HCT116 (cell line): ENCODE results near the gene MAP3K3. TPM values are rescaled to one million over a fixed set of nuclear protein-coding genes. Genes with fewer than 3 reads are reported as not detected.

Source experiments
- ATAC-seq: fragments of 200-7000 bp; cut with Tn5 transposase; 2 replicates; pipeline ENCODE4 v1.9.1; 2020; ENCODE audit warnings: mild to moderate bottlenecking, moderate library complexity
- BruUV-seq: library from RNA; stranded (reverse); fragments of 400-500 nt; replicated peaks from 2 replicates; lab custom pipeline; 2021; lab: Mats Ljungman, UMichigan
- CTCF ChIA-PET: fragments of 300-600 bp; sonication (Branson Sonifier 250); formaldehyde crosslinking; loops from one replicate; lab custom pipeline; 2021; ENCODE audit warnings: antibody characterized with exemption; lab: Charles Lee
- POLR2A ChIA-PET: fragments of 300-600, 350-600 bp; sonication (Branson Sonifier 250); formaldehyde crosslinking; loops from one replicate; lab custom pipeline; 2021; ENCODE audit warnings: antibody characterized with exemption; lab: Charles Lee
- RAD21 ChIA-PET, 2 experiments: fragments of 300-600 bp; sonication (Branson Sonifier 250); formaldehyde crosslinking; loops; one replicate each; lab custom pipeline; 2023; ENCODE audit warnings: low total read pairs in 2 of 2; ENCODE audit not compliant: uncharacterized antibody in 2 of 2, unreplicated experiment in 2 of 2, low non-redundant PET in 1 of 2; lab: Charles Lee
- DNase-seq: peaks from one replicate; pipeline ENCODE4 v3.0.0-alpha.2; 2010; ENCODE audit warnings: low read depth, low spot score
- H2AFZ ChIP-seq: fragments of 200-600 bp; shearing (Covaris generic), sonication (generic); 2 replicates; pipeline ENCODE4 v1.6.1; 2017; ENCODE audit warnings: low read depth, mixed run types, mixed read lengths, antibody characterized with exemption, low read length; ENCODE audit not compliant: poor library complexity, severe bottlenecking
- H3K27ac ChIP-seq: 2 replicates; pipeline ENCODE4 v1.5.1; 2012; ENCODE audit warnings: low read depth, low read length
- H3K27me3 ChIP-seq: fragments of 200-600 bp; sonication (generic); 2 replicates; pipeline ENCODE4 v1.6.1; 2016; ENCODE audit warnings: mixed run types, low read length, mixed read lengths; ENCODE audit not compliant: insufficient read depth
- H3K36me3 ChIP-seq, 2 experiments: fragments of 200-500 bp in 1 of 2; fragments of 200-600 bp in 1 of 2; sonication (Bioruptor generic) in 1 of 2; sonication (generic) in 1 of 2; 2 replicates each; pipeline versions ENCODE4 v1.5.1 to v1.6.1; 2014 to 2016; ENCODE audit warnings: low read length in 2 of 2, inconsistent platforms in 1 of 2, mixed read lengths in 1 of 2, mixed run types in 1 of 2; ENCODE audit not compliant: insufficient read depth in 2 of 2, control insufficient read depth in 1 of 2
- H3K4me1 ChIP-seq, 2 experiments: fragments of 200-600 bp in 1 of 2; sonication (generic) in 1 of 2; 2 replicates each; pipeline versions ENCODE4 v1.5.1 to v1.6.1; 2012 to 2017; ENCODE audit warnings: low read length in 2 of 2, inconsistent platforms in 1 of 2, mild to moderate bottlenecking in 1 of 2, mixed read lengths in 1 of 2, mixed run types in 1 of 2, moderate library complexity in 1 of 2; ENCODE audit not compliant: insufficient read depth in 2 of 2, control insufficient read depth in 1 of 2
- H3K4me2 ChIP-seq: fragments of 200-600 bp; sonication (generic); 2 replicates; pipeline ENCODE4 v1.6.1; 2017; ENCODE audit warnings: mixed run types, low read length, mixed read lengths
- H3K4me3 ChIP-seq, 2 experiments: fragments of 200-600 bp in 1 of 2; sonication (generic) in 1 of 2; replicated peaks in 1 of 2; 2 replicates each; pipeline ENCODE4 v1.5.1; 2011 to 2016; ENCODE audit warnings: low read length in 2 of 2, control low read depth in 1 of 2, low read depth in 1 of 2, mild to moderate bottlenecking in 1 of 2, mixed read lengths in 1 of 2, mixed run types in 1 of 2
- H3K79me2 ChIP-seq: fragments of 200-600 bp; sonication (generic); 2 replicates; pipeline ENCODE4 v1.6.1; 2017; ENCODE audit warnings: mild to moderate bottlenecking, mixed run types, low read length, moderate library complexity, mixed read lengths; ENCODE audit not compliant: insufficient read depth
- H3K9ac ChIP-seq: fragments of 200-600 bp; sonication (generic); 2 replicates; pipeline ENCODE4 v1.6.1; 2016; ENCODE audit warnings: low read length, mixed read lengths
- H3K9me2 ChIP-seq: fragments of 200-600 bp; sonication (generic), shearing (Covaris generic); 2 replicates; pipeline ENCODE4 v1.6.1; 2017; ENCODE audit warnings: mixed run types, mild to moderate bottlenecking, moderate library complexity; ENCODE audit not compliant: insufficient read depth
- H3K9me3 ChIP-seq, 2 experiments: fragments of 200-500 bp in 1 of 2; fragments of 200-600 bp in 1 of 2; sonication (Bioruptor generic) in 1 of 2; sonication (generic) in 1 of 2; 2 replicates each; pipeline ENCODE4 v1.6.1; 2014 to 2017; ENCODE audit warnings: low read length in 2 of 2, mixed read lengths in 2 of 2, inconsistent platforms in 1 of 2, low read depth in 1 of 2, mild to moderate bottlenecking in 1 of 2, mixed run types in 1 of 2, moderate library complexity in 1 of 2; ENCODE audit not compliant: control insufficient read depth in 1 of 2, insufficient read depth in 1 of 2
- H4K20me1 ChIP-seq: fragments of 200-600 bp; sonication (generic), shearing (Covaris generic); 2 replicates; pipeline ENCODE4 v1.6.1; 2017; ENCODE audit warnings: mixed run types, mild to moderate bottlenecking, moderate library complexity; ENCODE audit not compliant: insufficient read depth
- ATF3 ChIP-seq: IDR thresholded peaks from 2 replicates; pipeline ENCODE4 v1.6.1; 2012
- CTCF ChIP-seq, 3 experiments: fragments of 200-600 bp in 1 of 3; sonication (generic) in 1 of 3; IDR thresholded peaks in 2 of 3; conservative IDR thresholded peaks in 1 of 3; 2 replicates each; pipeline ENCODE4 v1.5.1; 2012 to 2017; ENCODE audit warnings: low read depth in 2 of 3, low read length in 2 of 3, antibody characterized with exemption in 1 of 3, borderline replicate concordance in 1 of 3, control low read depth in 1 of 3, mild to moderate bottlenecking in 1 of 3, mixed read lengths in 1 of 3, mixed run types in 1 of 3, moderate library complexity in 1 of 3; ENCODE audit not compliant: insufficient read depth in 1 of 3
- ELF1 ChIP-seq: IDR thresholded peaks from 2 replicates; pipeline ENCODE4 v1.6.1; 2012; ENCODE audit warnings: low read depth, borderline replicate concordance
- EZH2 ChIP-seq: fragments of 200-600 bp; sonication (generic); IDR thresholded peaks from 2 replicates; pipeline ENCODE4 v1.6.1; 2017; ENCODE audit warnings: antibody characterized with exemption, mixed run types
- EZH2phosphoT487 ChIP-seq: fragments of 200-600 bp; IDR thresholded peaks from 2 replicates; pipeline ENCODE4 v1.6.1; 2018; ENCODE audit warnings: antibody characterized with exemption, borderline replicate concordance
- JUND ChIP-seq: IDR thresholded peaks from 2 replicates; pipeline ENCODE4 v1.6.1; 2012
- MAX ChIP-seq: IDR thresholded peaks from 2 replicates; pipeline ENCODE4 v1.6.1; 2012
- POLR2A ChIP-seq: IDR thresholded peaks from 2 replicates; pipeline ENCODE4 v1.7.0; 2011; ENCODE audit warnings: borderline replicate concordance; ENCODE audit not compliant: insufficient read depth, insufficient read length; ENCODE audit errors: extremely low read depth
- RAD21 ChIP-seq: IDR thresholded peaks from 2 replicates; pipeline ENCODE4 v1.6.1; 2012; ENCODE audit warnings: low read depth, mild to moderate bottlenecking
- REST ChIP-seq: IDR thresholded peaks from 2 replicates; pipeline ENCODE4 v1.6.1; 2012; ENCODE audit warnings: low read depth
- SIN3A ChIP-seq: IDR thresholded peaks from 2 replicates; pipeline ENCODE4 v1.6.1; 2012; ENCODE audit warnings: low read depth
- SP1 ChIP-seq: IDR thresholded peaks from 2 replicates; pipeline ENCODE4 v1.6.1; 2012; ENCODE audit warnings: low read depth
- YY1 ChIP-seq: IDR thresholded peaks from 2 replicates; pipeline ENCODE4 v1.6.1; 2011; ENCODE audit warnings: low read length, low read depth, moderate library complexity, mild to moderate bottlenecking; ENCODE audit not compliant: insufficient replicate concordance; ENCODE audit errors: extremely low read depth
- ZFX ChIP-seq: fragments of 450-650 bp; IDR thresholded peaks from 2 replicates; pipeline ENCODE4 v1.6.1; 2017
- intact Hi-C: fragments of 100-400 bp; cut with micrococcal nuclease; formaldehyde crosslinking; loops from 2 replicates; pipeline ENCODE4 v1.10.0; 2022
- total RNA-seq: library from RNA; stranded (reverse); gene quantifications from one replicate; pipeline ENCODE4 v1.2.1, GENCODE V29; 2021; ENCODE audit not compliant: unreplicated experiment

Gene MAP3K3
- total RNA-seq, 1 experiment from 2014 or later, result 18.5 TPM

- POLR2A ChIA-PET, result no interaction called here
- CTCF ChIA-PET, result interaction anchor here (1.6 kb wide), 1 partner anchor 33 kb away, joined by 4 read pairs; no protein-coding TSS in a partner anchor
- no peak overlapping the region for H3K9ac ChIP-seq
- RAD21 ChIA-PET, result no interaction called here
- H3K4me2 ChIP-seq, result no peak overlapping the region
- ATAC-seq (no peak), DNase-seq (no peak)
- H3K9me2 ChIP-seq, result no peaks in the 10 kb centered on the region
- TF ChIP-seq ATF3 (no peak), POLR2A (no peak)
- no TSS peak for BruUV-seq
- H3K79me2 ChIP-seq, result no peaks in the 10 kb centered on the region
- no peaks in the 10 kb centered on the region for H3K36me3 ChIP-seq
- no peak overlapping the region for H2AFZ ChIP-seq
- no peak overlapping the region for H3K4me3 ChIP-seq
- H3K9me3 ChIP-seq, result no peaks in the 10 kb centered on the region
- intact Hi-C loops, result no loop called here
- H3K27ac ChIP-seq, result no peak overlapping the region
- H4K20me1 ChIP-seq, result no peaks in the 10 kb centered on the region
- no peaks in the 10 kb centered on the region for H3K27me3 ChIP-seq
- H3K4me1 ChIP-seq, result peaks cover 8 to 13% of the 10 kb centered on the region in 2 experiments; a peak in 3 of 4 replicates
Measured at GRCh38 chr17:63644846-63645245, 22.6 kb downstream of the MAP3K3 start.

- H3K9ac ChIP-seq, result no peak overlapping the region
- BruUV-seq, result no TSS peak
- H3K4me2 ChIP-seq, result no peak overlapping the region
- ChIA-PET RAD21 (no interaction called here), POLR2A (no interaction called here), CTCF (no interaction called here)
- no peaks in the 10 kb centered on the region for H3K9me3 ChIP-seq
- no peak overlapping the region for H3K4me3 ChIP-seq
- no peaks in the 10 kb centered on the region for H4K20me1 ChIP-seq
- H3K27ac ChIP-seq, result no peak overlapping the region
- no peaks in the 10 kb centered on the region for H3K27me3 ChIP-seq
- no peaks in the 10 kb centered on the region for H3K36me3 ChIP-seq
- no peak for DNase-seq
- intact Hi-C loops, result no loop called here
- H3K4me1 ChIP-seq, result peaks cover 8 to 13% of the 10 kb centered on the region in 2 experiments; a peak in 3 of 4 replicates
- TF ChIP-seq SIN3A (no peak), JUND (no peak), ZFX (no peak), EZH2 (no peak), YY1 (no peak), RAD21 (no peak), ELF1 (no peak), SP1 (no peak), CTCF (IDR thresholded peaks at IDR 0.05 in 2 of 3, conservative IDR thresholded peaks at IDR 0.05 in 1 of 3; ENCODE audit: borderline replicate concordance in 1 of 3, insufficient read depth in 1 of 3, low read depth in 2 of 3, low read length in 2 of 3) (no peak), EZH2phosphoT487 (no peak), MAX (no peak), REST (no peak), POLR2A (no peak)
- no peaks in the 10 kb centered on the region for H3K9me2 ChIP-seq
- H2AFZ ChIP-seq, result no peak overlapping the region
- ATAC-seq, result no peak
- no peaks in the 10 kb centered on the region for H3K79me2 ChIP-seq
Measured at GRCh38 chr17:63645775-63646487, 23.7 kb downstream of the MAP3K3 start.
